SHP77 treated with DMSO at 0.1 percent for 48 hours (cell line): ENCODE data around the gene NPW.

Experiments used
- DNase-seq: peaks from one replicate; lab custom pipeline; 2025; lab: John Stamatoyannopoulos, UW

NPW gene

GRCh38 chr16:2036200-2036966 is 16.8 kb downstream of the NPW start:
- DNase-seq: no peak

- no peak for DNase-seq
Measured at GRCh38 chr16:2037115-2037514, 17.5 kb downstream of the NPW start.

DNA sequence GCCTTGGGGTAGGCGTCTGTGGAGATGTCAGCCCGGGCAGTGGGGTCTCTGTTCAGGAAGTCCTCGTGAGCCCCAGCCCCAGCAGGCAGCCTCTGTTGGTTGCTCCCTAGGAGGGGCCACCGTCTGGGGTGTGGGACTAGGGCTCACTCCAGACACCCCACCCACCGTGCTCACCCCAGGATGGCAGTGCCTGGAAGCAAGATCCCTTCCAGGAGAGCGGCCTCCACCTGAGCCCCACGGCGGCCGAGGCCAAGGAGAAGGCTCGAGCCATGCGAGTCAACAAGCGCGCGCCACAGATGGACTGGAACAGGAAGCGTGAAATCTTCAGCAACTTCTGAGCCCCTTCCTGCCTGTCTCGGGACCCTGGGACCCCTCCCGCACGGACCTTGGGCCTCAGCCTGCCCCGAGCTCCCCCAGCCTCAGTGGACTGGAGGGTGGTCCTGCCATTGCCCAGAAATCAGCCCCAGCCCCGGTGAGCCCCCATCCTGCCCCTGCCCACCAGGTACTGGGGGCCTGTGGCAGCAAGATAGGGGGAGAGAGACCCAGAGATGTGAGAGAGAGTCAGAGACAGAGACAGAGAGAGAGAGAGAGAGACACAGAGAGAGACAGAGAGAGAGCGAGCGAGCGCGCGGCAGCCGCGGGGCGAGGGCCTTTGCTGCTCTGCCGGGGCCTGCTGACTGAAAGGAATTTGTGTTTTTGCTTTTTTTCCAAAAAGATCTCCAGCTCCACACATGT is 18.2 kb downstream of the NPW start:
- no peak for DNase-seq

- DNase-seq: no peak
Measured at GRCh38 chr16:2038382-2039231, 19.0 kb downstream of the NPW start.

DNA sequence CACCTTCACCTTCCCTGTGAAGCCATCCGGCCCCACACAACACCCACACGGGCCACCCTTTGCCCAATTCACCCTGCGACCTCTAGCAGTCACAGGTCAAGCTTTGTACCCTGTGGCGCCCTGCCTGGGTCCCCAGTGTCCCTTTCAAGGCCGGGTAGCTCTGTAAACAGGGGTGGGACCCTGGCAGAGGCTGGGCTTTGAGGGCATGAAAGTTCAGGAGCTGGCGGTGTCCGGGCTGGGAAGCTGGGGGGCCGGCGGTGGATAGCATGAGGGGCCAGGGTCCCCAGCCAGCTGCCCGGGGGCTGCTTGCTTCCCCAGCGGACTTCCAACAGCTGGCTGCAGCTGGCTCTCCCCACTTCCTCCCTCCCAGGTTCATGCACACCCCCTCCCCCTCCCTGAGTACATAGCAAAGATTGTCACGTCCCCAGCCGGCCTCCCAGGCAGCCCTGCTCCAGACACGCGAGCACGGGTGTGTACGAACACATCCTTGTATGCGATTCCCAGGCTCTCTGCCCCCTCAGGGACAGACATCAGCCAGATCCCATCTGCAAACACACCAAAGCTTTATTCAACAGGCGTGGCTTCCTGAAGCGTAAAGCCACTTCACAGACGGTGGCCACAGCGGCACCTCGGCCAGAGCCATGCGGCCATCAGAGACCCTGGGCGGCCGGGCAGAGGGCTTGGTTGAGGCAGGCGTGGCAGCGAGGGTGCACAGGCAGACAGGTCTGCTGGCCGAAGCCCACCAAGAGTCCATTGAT is 19.9 kb downstream of the NPW start:
- peak; percentile 33 for DNase-seq

- DNase-seq: no peak
Measured at GRCh38 chr16:2040041-2040786, 20.6 kb downstream of the NPW start.

GRCh38 chr16:2040787-2041522 is 21.4 kb downstream of the NPW start:
- DNase-seq: peak; percentile 48

GRCh38 chr16:2042171-2042985 is 22.8 kb downstream of the NPW start:
- DNase-seq: peak; percentile 80

- no peak for DNase-seq
Measured at GRCh38 chr16:2042986-2043666, 23.5 kb downstream of the NPW start.

GRCh38 chr16:2043667-2044451 is 24.3 kb downstream of the NPW start:
- peak; percentile 63 for DNase-seq

GRCh38 chr16:2044541-2044940 is 25.0 kb downstream of the NPW start:
- DNase-seq: no peak

- DNase-seq: no peak
Measured at GRCh38 chr16:2045965-2046892, 26.6 kb downstream of the NPW start.

DNA sequence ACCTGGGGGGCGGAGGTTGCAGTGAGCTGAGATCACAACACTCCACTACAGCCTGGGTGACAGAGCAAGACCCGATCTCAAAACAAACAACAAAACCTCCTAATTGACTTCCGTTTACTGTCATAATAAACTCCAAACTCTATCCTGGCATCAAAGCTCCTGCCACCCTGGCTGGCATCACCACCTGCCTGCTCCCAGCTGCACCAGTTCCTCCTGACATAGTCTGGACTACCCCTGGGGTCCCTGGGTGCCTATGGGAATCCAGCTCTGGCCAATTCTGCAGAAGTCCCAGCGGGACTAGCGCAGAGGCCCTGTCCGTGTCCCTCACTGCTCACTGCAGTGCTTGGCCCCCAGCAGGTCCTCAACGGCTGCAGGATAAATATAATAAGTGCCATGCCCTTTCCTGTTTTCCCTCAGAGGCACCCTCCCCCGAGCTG is 27.3 kb downstream of the NPW start:
- no peak for DNase-seq

DNA sequence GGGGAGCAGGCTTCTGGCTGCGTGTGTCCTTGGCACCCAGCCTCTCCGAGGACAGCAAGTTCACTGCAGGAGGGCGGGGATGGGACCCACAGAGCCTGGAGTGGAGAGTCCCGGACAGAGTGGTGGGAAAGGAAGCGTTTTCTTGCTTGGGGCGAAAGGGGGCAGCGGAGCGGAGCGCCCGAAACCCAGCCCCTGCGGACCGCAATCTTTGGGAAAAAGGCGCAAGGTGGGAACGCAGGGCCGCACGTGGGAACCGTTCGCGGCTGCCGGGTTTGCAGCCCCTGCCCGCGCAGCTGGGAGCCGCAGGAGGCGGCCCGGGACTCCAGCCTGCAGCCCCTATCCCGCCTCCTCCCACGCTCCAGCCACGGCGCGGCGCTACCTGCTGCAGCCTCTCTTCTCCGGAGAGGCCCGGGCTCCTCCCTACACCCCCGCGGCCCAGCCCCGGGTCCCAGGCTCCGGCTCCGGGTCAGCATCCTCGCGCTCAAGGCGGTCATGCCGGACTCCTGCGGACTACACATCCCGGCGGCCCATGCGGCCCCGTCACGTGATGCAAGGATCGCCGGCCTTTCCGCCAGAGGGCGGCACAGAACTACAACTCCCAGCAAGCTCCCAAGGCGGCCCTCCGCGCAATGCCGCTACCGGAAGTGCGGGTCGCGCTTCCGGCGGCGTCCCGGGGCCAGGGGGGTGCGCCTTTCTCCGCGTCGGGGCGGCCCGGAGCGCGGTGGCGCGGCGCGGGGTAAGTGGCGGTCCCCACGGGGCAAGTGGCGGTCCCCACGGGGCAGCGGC is 27.9 kb downstream of the NPW start, which contains the start of the genes NTHL1 and TSC2:
NTHL1 (minus strand) TSS at position 505 of the 786 bp plus-strand sequence; CDS start at position 494, 11 bp downstream.
TSC2 (plus strand) TSS at position 656 of the 786 bp plus-strand sequence. CDS start 631 bp downstream, outside the sequence.
- DNase-seq: peak; percentile 85

DNA sequence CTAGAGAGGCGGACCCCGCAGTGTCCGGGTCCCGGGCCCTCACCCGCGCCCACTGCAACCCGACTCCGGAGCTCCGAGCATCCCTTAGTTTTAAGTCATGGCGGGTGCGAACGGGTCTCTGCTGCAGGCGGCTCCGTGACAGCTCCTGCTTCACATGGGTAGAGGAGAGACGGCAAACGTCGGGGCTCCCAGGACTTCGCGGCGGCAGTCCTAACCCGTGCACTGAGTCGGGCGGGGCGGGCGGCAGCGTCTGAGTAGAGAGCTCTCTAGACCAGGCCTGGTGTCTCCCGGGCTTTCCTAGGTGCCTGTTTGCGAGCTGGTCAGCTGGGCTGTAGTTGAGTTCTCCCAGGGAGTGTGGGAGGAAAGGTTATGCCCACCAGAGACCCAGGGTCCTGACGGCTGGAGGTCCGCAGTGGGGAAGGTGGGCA is 28.5 kb downstream of the NPW start:
- DNase-seq: no peak

GRCh38 chr16:2053211-2053610 is 33.6 kb downstream of the NPW start:
- no peak for DNase-seq
